Caco-2 (cell line): ENCODE results near the gene TRIM52. TPM values are rescaled to one million over a fixed set of nuclear protein-coding genes. Genes with fewer than 3 reads are reported as not detected.
"Not testable (repeated sequence)": the region's sequence is repeated elsewhere in the genome, so short reads cannot be mapped to it uniquely, and the experiment has no call there.

Experiments used
- BruUV-seq: library from RNA; stranded (reverse); fragments of 400-500 nt; replicated peaks from 2 replicates; lab custom pipeline; 2021; lab: Mats Ljungman, UMichigan
- CTCF ChIA-PET: fragments of 300-600 bp; sonication (Branson Sonifier 250); formaldehyde crosslinking; loops from one replicate; lab custom pipeline; 2022; ENCODE audit warnings: antibody characterized with exemption; lab: Charles Lee
- POLR2A ChIA-PET: fragments of 300-600 bp; sonication (Branson Sonifier 250); formaldehyde crosslinking; loops from one replicate; lab custom pipeline; 2022; ENCODE audit warnings: antibody characterized with exemption; lab: Charles Lee
- DNase-seq, 2 experiments: peaks; one replicate each; pipeline versions ENCODE4 v3.0.0 to v3.0.0-alpha.2; 2020 to 2022
- H3K27me3 ChIP-seq: replicated peaks from 2 replicates; pipeline ENCODE4 v1.6.0; 2011; ENCODE audit warnings: low read length; ENCODE audit not compliant: control insufficient read depth, insufficient read depth
- H3K36me3 ChIP-seq: 2 replicates; pipeline ENCODE4 v1.5.1; 2011; ENCODE audit warnings: low read length; ENCODE audit not compliant: control insufficient read depth, insufficient read depth
- H3K4me1 ChIP-seq: fragments of 250-450 bp; sonication (Bioruptor Pico); 2 replicates; pipeline ENCODE4 v1.5.1; 2020; ENCODE audit warnings: mild to moderate bottlenecking
- H3K4me3 ChIP-seq: 2 replicates; pipeline ENCODE4 v1.5.1; 2011; ENCODE audit warnings: low read depth, mild to moderate bottlenecking, control low read depth, low read length
- H3K9me3 ChIP-seq: fragments of 250-450 bp; sonication (Bioruptor Pico); 2 replicates; pipeline ENCODE4 v1.5.1; 2020; ENCODE audit warnings: mild to moderate bottlenecking, moderate library complexity
- H3K27ac Mint-ChIP-seq: one replicate; pipeline ENCODE4 v1.8.0; 2022; ENCODE audit warnings: mixed read lengths; ENCODE audit not compliant: unreplicated experiment
- H3K27me3 Mint-ChIP-seq: one replicate; pipeline ENCODE4 v1.8.0; 2022; ENCODE audit warnings: mixed read lengths; ENCODE audit not compliant: insufficient read depth, unreplicated experiment
- H3K36me3 Mint-ChIP-seq: one replicate; pipeline ENCODE4 v1.8.0; 2022; ENCODE audit warnings: mild to moderate bottlenecking, mixed read lengths; ENCODE audit not compliant: insufficient read depth, unreplicated experiment
- H3K4me1 Mint-ChIP-seq: one replicate; pipeline ENCODE4 v1.8.0; 2022; ENCODE audit warnings: low read depth, mixed read lengths; ENCODE audit not compliant: unreplicated experiment
- H3K4me3 Mint-ChIP-seq: one replicate; pipeline ENCODE4 v1.8.0; 2022; ENCODE audit warnings: mild to moderate bottlenecking, moderate library complexity, mixed read lengths; ENCODE audit not compliant: unreplicated experiment
- H3K9me3 Mint-ChIP-seq: one replicate; pipeline ENCODE4 v1.8.0; 2022; ENCODE audit warnings: mixed read lengths; ENCODE audit not compliant: unreplicated experiment
- CTCF ChIP-seq, 2 experiments: fragments of 200-600 bp in 1 of 2; IDR thresholded peaks; 1 replicate in 1 of 2; 2 replicates in 1 of 2; pipeline versions ENCODE4 v1.5.1 to v1.8.0; 2011 to 2022; ENCODE audit warnings: antibody characterized with exemption in 1 of 2, control low read depth in 1 of 2, inconsistent platforms in 1 of 2, low read depth in 1 of 2, low read length in 1 of 2, mild to moderate bottlenecking in 1 of 2, moderate library complexity in 1 of 2; ENCODE audit not compliant: insufficient read depth in 1 of 2, severe bottlenecking in 1 of 2, unreplicated experiment in 1 of 2
- intact Hi-C: fragments of 100-400 bp; cut with micrococcal nuclease; formaldehyde crosslinking; loops from one replicate; pipeline ENCODE4 v1.10.0; 2022; ENCODE audit not compliant: unreplicated experiment
- total RNA-seq: library from RNA; stranded (reverse); gene quantifications from 2 replicates; pipeline ENCODE4 v1.2.3, GENCODE V29; 2022

TRIM52 gene
- total RNA-seq, 1 experiment from 2014 or later: 11.9 TPM

- H3K36me3 ChIP-seq: no peaks in the 10 kb centered on the region
- Mint-ChIP-seq H3K4me3 (no peak overlapping the region), H3K36me3 (no peaks in the 10 kb centered on the region), H3K4me1 (no peaks in the 10 kb centered on the region), H3K27me3 (peaks cover 7% of the 10 kb centered on the region), H3K27ac (no peak overlapping the region), H3K9me3 (no peaks in the 10 kb centered on the region)
- no peaks in the 10 kb centered on the region for H3K27me3 ChIP-seq
- no peak for TF ChIP-seq CTCF (IDR thresholded peaks at IDR 0.05; ENCODE audit: insufficient read depth in 1 of 2, low read depth in 1 of 2, low read length in 1 of 2, severe bottlenecking in 1 of 2, unreplicated experiment in 1 of 2)
- DNase-seq: no peak
- H3K4me3 ChIP-seq: no peak overlapping the region
- CTCF ChIA-PET: no interaction called here
- no peaks in the 10 kb centered on the region for H3K4me1 ChIP-seq
- intact Hi-C loops: no loop called here
- BruUV-seq: no TSS peak
- POLR2A ChIA-PET: no interaction called here
- H3K9me3 ChIP-seq: no peaks in the 10 kb centered on the region
Measured at GRCh38 chr5:181281984-181282316, 21.0 kb upstream of the TRIM52 start.

- H3K4me3 ChIP-seq: no peak overlapping the region
- no peak overlapping the region for H3K27ac Mint-ChIP-seq
- no TSS peak for BruUV-seq
- ChIA-PET CTCF (no interaction called here), POLR2A (no interaction called here)
- no peaks in the 10 kb centered on the region for H3K27me3 ChIP-seq
- H3K4me3 Mint-ChIP-seq: no peak overlapping the region
- peaks cover 7% of the 10 kb centered on the region for H3K27me3 Mint-ChIP-seq
- H3K36me3 ChIP-seq: no peaks in the 10 kb centered on the region
- intact Hi-C loops: no loop called here
- no peaks in the 10 kb centered on the region for H3K9me3 ChIP-seq
- no peaks in the 10 kb centered on the region for H3K4me1 ChIP-seq
- no peak for TF ChIP-seq CTCF (IDR thresholded peaks at IDR 0.05; ENCODE audit: insufficient read depth in 1 of 2, low read depth in 1 of 2, low read length in 1 of 2, severe bottlenecking in 1 of 2, unreplicated experiment in 1 of 2)
- no peak for DNase-seq
- no peaks in the 10 kb centered on the region for H3K36me3 Mint-ChIP-seq
- H3K4me1 Mint-ChIP-seq: no peaks in the 10 kb centered on the region
- no peaks in the 10 kb centered on the region for H3K9me3 Mint-ChIP-seq
Measured at GRCh38 chr5:181281077-181281983, 20.4 kb upstream of the TRIM52 start.

- no peak for DNase-seq
- no peak overlapping the region for H3K27ac Mint-ChIP-seq
- H3K4me3 Mint-ChIP-seq: no peak overlapping the region
- H3K4me1 Mint-ChIP-seq: no peaks in the 10 kb centered on the region
- H3K4me3 ChIP-seq: no peak overlapping the region
- H3K27me3 Mint-ChIP-seq: peaks cover 7% of the 10 kb centered on the region
- H3K4me1 ChIP-seq: no peaks in the 10 kb centered on the region
- H3K36me3 Mint-ChIP-seq: no peaks in the 10 kb centered on the region
- H3K27me3 ChIP-seq: no peaks in the 10 kb centered on the region
- intact Hi-C loops: no loop called here
- TF ChIP-seq CTCF (IDR thresholded peaks at IDR 0.05; ENCODE audit: insufficient read depth in 1 of 2, low read depth in 1 of 2, low read length in 1 of 2, severe bottlenecking in 1 of 2, unreplicated experiment in 1 of 2): no peak
- POLR2A ChIA-PET: no interaction called here
- no peaks in the 10 kb centered on the region for H3K9me3 ChIP-seq
- no TSS peak for BruUV-seq
- H3K36me3 ChIP-seq: no peaks in the 10 kb centered on the region
- CTCF ChIA-PET: no interaction called here
- H3K9me3 Mint-ChIP-seq: no peaks in the 10 kb centered on the region
Measured at GRCh38 chr5:181280251-181280762, 19.4 kb upstream of the TRIM52 start.

- H3K36me3 Mint-ChIP-seq: not testable (repeated sequence)
Measured at GRCh38 chr5:181273433-181273744, 12.4 kb upstream of the TRIM52 start.

More at GRCh38 chr5:181273433-181273744, 12.4 kb upstream of the TRIM52 start:
- H3K4me1 Mint-ChIP-seq, H3K36me3 ChIP-seq, CTCF ChIA-PET, DNase-seq, H3K4me3 ChIP-seq, H3K4me1 ChIP-seq, POLR2A ChIA-PET, H3K27me3 ChIP-seq, H3K27ac Mint-ChIP-seq, H3K9me3 Mint-ChIP-seq, H3K4me3 Mint-ChIP-seq, H3K9me3 ChIP-seq, BruUV-seq, H3K27me3 Mint-ChIP-seq, intact Hi-C loops: not testable (repeated sequence)
